ENCODE results near the gene TASOR.

The TASOR gene

GRCh38 chr3:56667973-56668579 is 15.0 kb downstream of the TASOR start:
- H3K4me1 ChIP-seq = no peaks in the 10 kb centered on the region
- in situ Hi-C loops (cut with MboI; ENCODE audit: low sequenced_read_pairs) = no loop called here
- H3K9me3 ChIP-seq = no peaks in the 10 kb centered on the region
- no peak overlapping the region for H3K4me3 ChIP-seq
- peaks cover 73% of the 10 kb centered on the region for H3K36me3 ChIP-seq (replicated peaks)
- H3K27me3 ChIP-seq (ENCODE audit: low read depth) = no peaks in the 10 kb centered on the region
- no peak for DNase-seq (ENCODE audit: low spot score in 2 of 2)

- in situ Hi-C loops (cut with MboI; ENCODE audit: low sequenced_read_pairs) = no loop called here
- Histone ChIP-seq H3K36me3 (replicated peaks) (peaks cover 80% of the 10 kb centered on the region), H3K27me3 (ENCODE audit: low read depth) (no peaks in the 10 kb centered on the region), H3K4me1 (no peaks in the 10 kb centered on the region), H3K4me3 (no peak overlapping the region), H3K9me3 (no peaks in the 10 kb centered on the region)
- no peak for DNase-seq (ENCODE audit: low spot score in 2 of 2)
Observed at GRCh38 chr3:56664823-56665222, 18.2 kb downstream of the TASOR start.

GRCh38 chr3:56655709-56656108 is 27.4 kb downstream of the TASOR start:
- Histone ChIP-seq H3K36me3 (replicated peaks) (peaks cover 45% of the 10 kb centered on the region), H3K9me3 (no peaks in the 10 kb centered on the region), H3K4me3 (no peak overlapping the region), H3K27me3 (ENCODE audit: low read depth) (no peaks in the 10 kb centered on the region), H3K4me1 (peaks cover 23% of the 10 kb centered on the region)
- DNase-seq (ENCODE audit: low spot score in 2 of 2) = no peak
- in situ Hi-C loops (cut with MboI; ENCODE audit: low sequenced_read_pairs) = no loop called here

- in situ Hi-C loops (cut with MboI; ENCODE audit: low sequenced_read_pairs) = no loop called here
- H3K36me3 ChIP-seq (replicated peaks) = peaks cover 37% of the 10 kb centered on the region
- no peak for DNase-seq (ENCODE audit: low spot score in 2 of 2)
Observed at GRCh38 chr3:56654460-56654859, 28.6 kb downstream of the TASOR start.

GRCh38 chr3:56645407-56645806 is 37.7 kb downstream of the TASOR start:
- no peaks in the 10 kb centered on the region for H3K9me3 ChIP-seq
- H3K4me1 ChIP-seq = no peaks in the 10 kb centered on the region
- peaks cover 44% of the 10 kb centered on the region for H3K36me3 ChIP-seq (replicated peaks)
- DNase-seq (ENCODE audit: low spot score in 2 of 2) = no peak
- H3K4me3 ChIP-seq = no peak overlapping the region
- H3K27me3 ChIP-seq (ENCODE audit: low read depth) = no peaks in the 10 kb centered on the region
- in situ Hi-C loops (cut with MboI; ENCODE audit: low sequenced_read_pairs) = no loop called here

More at GRCh38 chr3:56654460-56654859, 28.6 kb downstream of the TASOR start:
- peaks cover 23% of the 10 kb centered on the region for H3K4me1 ChIP-seq
- H3K9me3 ChIP-seq = no peaks in the 10 kb centered on the region
- H3K4me3 ChIP-seq = no peak overlapping the region
- H3K27me3 ChIP-seq (ENCODE audit: low read depth) = no peaks in the 10 kb centered on the region

GRCh38 chr3:56633602-56634535 is 49.2 kb downstream of the TASOR start:
- no peaks in the 10 kb centered on the region for H3K4me1 ChIP-seq
- no peak overlapping the region for H3K4me3 ChIP-seq
- peaks cover 37% of the 10 kb centered on the region for H3K36me3 ChIP-seq (replicated peaks)
- DNase-seq (ENCODE audit: low spot score in 2 of 2) = no peak
- in situ Hi-C loops (cut with MboI; ENCODE audit: low sequenced_read_pairs) = no loop called here
- H3K27me3 ChIP-seq (ENCODE audit: low read depth) = no peaks in the 10 kb centered on the region
- H3K9me3 ChIP-seq = no peaks in the 10 kb centered on the region

Data from HAP-1 (cell line).